22Rv1 (cell line): ENCODE data around the gene SFT2D1.

Experiments
- CTCF ChIP-seq: fragments of 450-650 bp; IDR thresholded peaks from 2 replicates; pipeline ENCODE4 v1.5.1; 2017; ENCODE audit warnings: mild to moderate bottlenecking
- ZFX ChIP-seq: fragments of 450-650 bp; IDR thresholded peaks from 2 replicates; pipeline ENCODE4 v1.6.1; 2017; ENCODE audit warnings: antibody characterized with exemption, borderline replicate concordance

GRCh38 chr6:166277018-166277417, 65.3 kb downstream of the SFT2D1 start:
- no peak for TF ChIP-seq CTCF
- no peak for TF ChIP-seq ZFX
